Stimulated activated CD8-positive, alpha-beta memory T cell treated with anti-CD3 and anti-CD28 coated beads, Interleukin-7, amount 100 ng/mL, for 24 hours (primary cell): Measurements from ENCODE around the gene CBFB.
"Not testable (repeated sequence)": the region's sequence is repeated elsewhere in the genome, so short reads cannot be mapped to it uniquely, and the experiment has no call there.

Source experiments
- DNase-seq: peaks from one replicate; pipeline ENCODE4 v3.0.0-alpha.2; 2020; ENCODE audit warnings: low read depth

The CBFB gene

GRCh38 chr16:67098599-67098998, 69.7 kb downstream of the CBFB start:
- DNase-seq: no peak

- no peak for DNase-seq
Measured at GRCh38 chr16:67100569-67101310, 71.8 kb downstream of the CBFB start.

GRCh38 chr16:67101311-67102082, 72.5 kb downstream of the CBFB start:
- no peak for DNase-seq

- no peak for DNase-seq
Measured at GRCh38 chr16:67104061-67104460, 75.1 kb downstream of the CBFB start.

- DNase-seq: no peak
Measured at GRCh38 chr16:67104845-67105244, 75.9 kb downstream of the CBFB start.

- DNase-seq: no peak
Measured at GRCh38 chr16:67105246-67105645, 76.3 kb downstream of the CBFB start.

GRCh38 chr16:67105881-67106280, 76.9 kb downstream of the CBFB start:
- no peak for DNase-seq

- DNase-seq: no peak
Measured at GRCh38 chr16:67108489-67108888, 79.5 kb downstream of the CBFB start.

GRCh38 chr16:67108931-67109406, 80.0 kb downstream of the CBFB start:
- no peak for DNase-seq

GRCh38 chr16:67109407-67110135, 80.6 kb downstream of the CBFB start, which contains the start of gene PHAF1:
PHAF1 (plus strand) TSS chr16:67109941; CDS start chr16:67110176, 235 bp downstream.
- DNase-seq: peak; percentile 91

- DNase-seq: no peak
Measured at GRCh38 chr16:67111951-67112444, 83.0 kb downstream of the CBFB start.

- DNase-seq: no peak
Measured at GRCh38 chr16:67112591-67113399, 83.8 kb downstream of the CBFB start.

- no peak for DNase-seq
Measured at GRCh38 chr16:67114793-67115192, 85.8 kb downstream of the CBFB start.

GRCh38 chr16:67115639-67116038, 86.7 kb downstream of the CBFB start:
- no peak for DNase-seq

GRCh38 chr16:67116388-67117311, 87.7 kb downstream of the CBFB start:
- no peak for DNase-seq

GRCh38 chr16:67117716-67118115, 88.8 kb downstream of the CBFB start:
- DNase-seq: no peak

- DNase-seq: no peak
Measured at GRCh38 chr16:67120025-67120424, 91.1 kb downstream of the CBFB start.

GRCh38 chr16:67122799-67123198, 93.8 kb downstream of the CBFB start:
- not testable (repeated sequence) for DNase-seq

GRCh38 chr16:67128417-67128816, 99.5 kb downstream of the CBFB start:
- no peak for DNase-seq

- DNase-seq: no peak
Measured at GRCh38 chr16:67128887-67129286, 99.9 kb downstream of the CBFB start.
